ENCODE results near the gene ARHGAP24.
"Not testable (repeated sequence)": the region's sequence is repeated elsewhere in the genome, so short reads cannot be mapped to it uniquely, and the experiment has no call there.

Gene ARHGAP24

DNA sequence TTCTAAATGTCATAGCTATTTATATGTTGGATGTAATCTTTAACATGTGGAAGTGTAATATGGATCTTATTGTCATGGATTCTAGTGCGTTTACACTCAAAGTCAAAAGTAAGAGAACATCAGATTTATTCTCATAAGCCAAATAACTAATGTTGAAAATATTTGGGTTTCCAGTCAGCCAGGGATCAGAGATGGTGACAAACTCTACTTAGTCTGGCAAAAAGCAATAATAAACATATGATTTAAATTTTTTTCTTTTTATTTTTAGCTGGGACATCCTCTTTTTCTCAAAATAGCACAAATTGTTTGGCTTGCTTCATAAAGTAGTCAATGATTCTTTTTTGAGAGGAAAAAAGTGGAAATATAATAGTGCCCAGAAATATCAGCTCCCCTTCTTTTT, 392.3 kb downstream of the ARHGAP24 start:
- DNase-seq: no peak

DNA sequence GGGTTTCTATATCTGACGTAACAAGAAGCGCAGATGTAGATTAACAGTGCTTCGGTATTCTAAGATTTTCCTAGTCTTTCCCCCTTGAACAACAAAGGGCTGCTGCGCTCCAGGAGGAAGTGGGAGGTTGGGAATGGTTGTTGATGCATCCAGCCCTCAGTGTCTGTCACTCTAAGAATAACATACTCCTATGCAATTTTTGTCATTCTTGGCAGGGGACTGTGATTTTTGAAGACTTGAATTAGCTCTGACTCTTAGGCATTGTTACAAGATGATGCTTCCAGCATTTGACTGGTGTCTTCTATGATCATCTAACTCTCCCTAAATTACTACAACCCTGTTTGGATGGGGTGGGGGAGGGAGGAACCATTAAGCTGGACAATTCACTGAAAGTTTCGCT, 394.2 kb downstream of the ARHGAP24 start:
- no peak for DNase-seq

DNA sequence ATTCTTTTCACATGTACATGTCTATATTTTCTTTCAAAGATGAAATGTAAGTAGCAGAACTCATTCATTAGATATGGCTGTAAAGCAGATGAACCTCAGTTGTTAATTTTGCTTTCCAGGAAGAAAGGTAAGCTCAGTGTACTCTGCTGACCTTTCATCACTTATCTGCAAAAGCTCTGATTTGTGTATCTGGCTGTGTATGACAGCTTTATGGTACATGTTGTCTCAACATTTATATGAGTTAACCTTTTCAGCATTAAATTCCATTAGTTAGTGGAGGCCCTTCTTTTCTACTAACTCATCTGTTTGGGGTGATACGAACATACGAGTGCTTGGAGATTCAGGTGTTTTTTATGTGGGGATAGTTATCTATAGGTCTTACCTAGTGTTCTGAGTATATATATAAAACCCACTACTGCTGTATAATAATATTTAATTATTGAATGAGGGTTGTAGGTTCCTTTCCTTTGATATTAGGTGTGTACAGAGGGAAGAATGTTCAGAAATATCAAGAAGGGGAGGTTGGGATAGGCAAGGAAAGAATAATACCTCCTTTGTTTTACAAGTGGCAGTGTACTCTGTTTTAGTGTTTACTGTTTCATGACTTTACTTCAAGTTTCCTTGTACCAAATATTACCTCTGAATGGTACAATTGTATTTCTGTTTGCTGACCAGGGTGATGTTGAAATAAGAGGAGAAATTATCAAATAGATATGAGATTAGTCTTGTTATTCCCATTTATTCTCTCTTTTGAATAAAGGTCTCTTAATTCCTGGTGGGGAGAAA, 395.5 kb downstream of the ARHGAP24 start:
- DNase-seq: no peak

DNA sequence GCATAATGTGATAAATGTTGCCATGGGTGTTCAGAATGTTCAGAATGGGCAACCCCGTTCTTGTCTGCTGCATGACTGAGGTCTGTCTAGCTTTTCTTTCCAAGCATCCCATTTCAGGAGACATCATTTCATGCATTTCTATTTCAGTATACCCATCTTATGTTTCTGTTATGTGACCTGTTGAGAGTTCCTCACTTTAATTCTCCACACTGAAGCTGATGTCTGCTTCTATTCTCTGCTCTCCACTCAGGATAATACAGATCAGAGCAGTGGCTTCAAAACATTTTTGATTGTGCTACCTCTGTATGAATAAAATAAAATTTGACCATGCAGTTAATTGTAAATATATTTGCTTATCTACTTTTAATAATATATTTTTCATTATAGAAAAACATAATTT, 398.6 kb downstream of the ARHGAP24 start:
- DNase-seq: no peak

DNA sequence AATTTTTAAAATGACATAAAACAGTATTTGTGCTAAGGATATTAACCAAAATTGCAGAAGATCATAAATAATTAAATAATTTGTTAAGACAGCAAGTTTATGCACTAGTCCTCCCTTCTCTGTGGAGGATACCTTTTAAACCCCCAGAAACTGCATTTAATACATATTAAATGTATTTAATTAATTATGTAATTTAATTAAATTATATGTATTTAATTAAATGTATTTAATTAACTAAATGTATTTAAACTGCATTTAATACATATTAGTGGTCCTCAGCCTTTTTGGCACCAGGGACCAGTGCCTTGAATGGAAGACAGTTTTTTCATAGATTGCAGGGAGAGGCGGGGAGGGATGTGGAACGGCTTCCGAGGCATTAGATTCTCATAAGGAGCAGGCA, 404.6 kb downstream of the ARHGAP24 start:
- DNase-seq: no peak

DNA sequence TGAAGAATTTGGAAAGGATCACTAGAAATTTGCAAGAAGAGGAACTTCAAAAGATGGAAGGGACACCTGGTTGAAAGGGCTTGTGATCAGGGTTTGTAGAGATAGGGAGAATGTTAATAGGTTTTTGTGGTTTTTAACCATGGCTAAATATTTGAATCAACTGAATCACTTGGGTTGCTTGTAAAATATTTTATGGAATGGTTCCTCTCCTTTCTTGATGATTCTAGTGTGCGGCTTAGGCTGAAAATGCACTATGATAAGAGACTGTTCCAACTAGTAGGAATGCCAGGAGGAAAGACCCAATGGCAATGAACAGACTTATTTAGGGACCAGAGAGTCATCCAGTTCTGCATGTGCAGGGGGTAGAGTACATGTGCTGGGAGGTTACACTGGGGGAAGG, 408.2 kb downstream of the ARHGAP24 start:
- no peak for DNase-seq

DNA sequence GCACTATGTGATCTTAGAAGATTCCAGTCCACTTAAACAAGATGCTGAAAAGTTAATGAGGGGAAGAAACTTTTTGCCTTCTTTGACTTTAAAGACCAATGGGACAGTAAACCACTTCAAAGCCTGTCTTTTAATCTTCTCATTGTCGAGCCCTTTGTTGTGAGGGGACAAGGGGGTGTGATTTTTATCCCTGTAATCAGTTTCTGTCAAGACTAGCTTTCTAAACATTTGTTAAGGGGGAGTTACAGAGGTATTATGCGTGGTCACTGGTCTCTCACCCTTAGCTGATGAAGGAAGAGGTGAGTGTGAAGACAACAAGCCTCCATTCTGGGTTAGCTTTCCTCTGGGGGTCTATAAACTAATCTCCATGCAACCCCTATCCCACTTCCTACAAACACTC, 409.3 kb downstream of the ARHGAP24 start:
- DNase-seq: no peak

DNA sequence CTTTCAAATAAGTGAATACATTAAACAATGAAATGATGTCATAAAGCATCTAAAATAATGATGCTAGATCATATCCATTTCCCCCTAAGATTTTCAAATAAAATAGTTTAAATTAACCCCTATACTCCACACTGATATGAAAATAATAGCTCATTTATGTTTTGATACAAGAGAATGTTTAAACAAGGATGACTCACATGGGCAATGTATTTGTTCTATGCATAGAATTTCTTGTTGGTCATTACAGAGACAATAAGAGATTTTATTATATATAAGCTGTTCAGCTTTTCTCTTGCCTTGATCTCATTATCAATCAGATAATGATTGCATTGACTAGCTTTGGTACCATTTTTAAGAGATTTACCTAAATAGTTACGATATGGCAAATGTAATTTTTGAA, 411.7 kb downstream of the ARHGAP24 start:
- no peak for DNase-seq

DNA sequence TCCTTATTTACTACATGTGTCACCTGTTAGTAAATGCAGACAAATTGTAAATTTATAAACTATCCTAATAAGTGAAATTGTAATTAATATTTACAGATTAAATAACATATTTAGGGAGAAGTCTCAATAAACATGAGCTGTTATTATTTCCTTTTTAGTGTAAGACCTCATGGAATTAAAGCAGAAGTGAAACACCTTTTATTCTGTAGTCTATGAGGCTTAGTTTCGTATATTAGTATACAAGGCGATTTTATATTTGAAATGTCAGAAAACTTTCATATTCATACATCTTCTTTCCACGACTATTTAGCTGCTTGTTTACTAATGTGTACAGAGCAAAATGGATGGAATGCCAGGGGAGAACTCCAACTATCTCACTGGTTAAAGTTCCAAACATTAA, 414.4 kb downstream of the ARHGAP24 start:
- no peak for DNase-seq

DNA sequence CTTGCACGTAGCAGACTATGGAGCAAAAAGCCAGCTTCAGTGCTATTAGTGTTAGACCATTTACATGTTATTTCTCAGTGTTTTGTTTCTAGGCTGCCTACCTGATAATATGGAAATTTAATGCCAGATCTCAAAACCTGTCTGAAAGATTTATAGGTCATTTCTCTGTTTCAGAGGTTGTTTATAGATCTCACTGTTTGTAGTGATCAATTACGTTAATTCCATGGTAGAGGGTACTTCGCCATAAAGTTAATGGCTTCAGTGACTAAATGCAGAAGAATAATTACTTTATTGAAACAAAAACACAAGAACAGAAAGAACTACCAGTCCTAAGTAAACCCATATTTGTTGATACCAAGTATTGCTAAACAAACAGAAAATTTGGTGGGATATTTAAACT, 420.8 kb downstream of the ARHGAP24 start:
- no peak for DNase-seq

DNA sequence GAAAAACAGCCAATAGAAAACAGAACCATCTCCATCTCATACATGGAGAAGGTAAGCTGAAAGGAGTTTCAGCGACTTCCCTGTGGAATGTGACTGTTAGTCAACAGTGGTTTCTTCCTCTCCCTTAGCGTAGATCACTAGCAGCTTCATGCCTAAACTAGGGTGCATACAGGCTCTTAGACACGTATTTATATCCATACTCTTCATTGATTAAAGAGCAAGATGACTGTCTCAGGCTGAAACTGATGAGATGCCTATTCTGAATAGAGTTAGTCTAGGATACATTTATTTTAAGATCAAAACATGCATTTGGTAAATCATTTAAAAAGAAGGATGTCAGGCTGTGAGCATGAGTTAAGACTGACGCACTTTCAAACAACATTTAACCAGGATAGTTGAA, 423.3 kb downstream of the ARHGAP24 start:
- no peak for DNase-seq

DNA sequence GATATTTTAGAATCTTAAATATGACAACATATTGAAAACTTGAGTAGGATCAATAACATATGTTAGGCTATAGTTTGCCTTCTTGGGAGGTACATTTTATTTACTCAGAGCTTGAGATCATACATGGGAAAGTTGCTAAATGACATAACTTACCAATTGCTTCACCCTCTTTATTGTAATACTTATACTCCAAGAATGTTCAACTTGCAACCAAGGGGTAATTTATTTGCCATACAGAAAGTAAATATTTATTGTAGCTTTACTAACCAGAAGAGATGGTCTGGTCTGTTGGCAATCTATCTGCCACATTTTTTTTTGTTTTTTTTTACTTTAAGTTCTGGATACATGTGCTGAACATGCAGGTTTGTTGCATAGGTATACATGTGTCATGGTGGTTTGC, 426.6 kb downstream of the ARHGAP24 start:
- DNase-seq: no peak

DNA sequence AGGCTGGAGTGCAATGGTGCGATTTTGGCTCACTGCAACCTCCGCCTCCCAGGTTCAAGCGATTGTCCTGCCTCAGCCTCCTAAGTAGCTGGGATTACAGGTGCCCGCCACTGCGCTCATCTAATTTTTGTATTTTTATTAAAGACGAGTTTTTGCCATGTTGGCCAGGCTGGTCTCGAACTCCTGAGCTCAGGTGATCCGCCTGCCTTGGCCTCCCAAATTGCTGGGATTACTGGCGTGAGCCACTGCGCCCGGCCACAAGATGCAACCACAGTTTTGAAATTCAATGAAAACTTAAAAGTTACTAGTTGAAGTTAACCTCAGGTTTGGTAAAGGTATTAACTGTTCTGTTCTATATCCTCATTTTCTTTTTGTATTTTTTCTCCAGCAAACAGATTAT, 427.7 kb downstream of the ARHGAP24 start:
- not testable (repeated sequence) for DNase-seq

DNA sequence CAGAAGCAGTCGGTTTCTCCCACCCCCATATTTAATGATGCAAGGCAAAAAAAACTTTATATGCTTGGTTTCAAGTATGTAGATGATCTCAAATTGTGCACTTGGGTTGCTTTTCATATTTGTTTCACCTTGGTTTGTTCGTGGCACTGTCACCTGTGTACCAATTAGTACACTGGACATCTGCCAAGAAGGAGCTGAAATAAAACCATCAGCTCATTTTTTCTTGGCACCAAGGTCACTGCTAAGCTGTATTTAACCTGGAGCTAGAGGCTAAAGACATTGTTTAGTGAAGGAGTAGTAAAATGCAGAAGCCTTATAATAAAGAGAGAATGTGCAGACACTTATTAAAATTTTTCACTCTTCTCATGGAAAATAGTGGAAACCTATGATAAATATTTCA, 430.8 kb downstream of the ARHGAP24 start:
- no peak for DNase-seq

DNA sequence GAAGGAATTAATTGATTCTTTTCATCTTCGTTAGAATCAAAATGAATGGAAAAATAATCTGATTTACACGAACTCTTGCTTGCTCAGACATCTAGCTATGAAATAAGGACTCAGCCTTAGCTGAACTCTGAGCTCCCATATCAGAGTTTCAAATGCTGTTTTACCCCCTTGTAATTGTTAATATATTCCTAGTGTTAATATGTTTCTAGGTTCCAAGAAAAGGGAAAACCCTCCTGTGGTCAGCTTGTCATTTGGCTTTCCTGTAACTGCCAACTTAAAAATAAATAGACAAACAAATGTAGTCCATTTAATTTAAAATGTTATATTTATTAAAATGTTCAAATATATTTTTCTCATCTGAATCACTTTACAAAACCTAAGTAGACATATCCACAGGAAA, 432.1 kb downstream of the ARHGAP24 start:
- DNase-seq: no peak

DNA sequence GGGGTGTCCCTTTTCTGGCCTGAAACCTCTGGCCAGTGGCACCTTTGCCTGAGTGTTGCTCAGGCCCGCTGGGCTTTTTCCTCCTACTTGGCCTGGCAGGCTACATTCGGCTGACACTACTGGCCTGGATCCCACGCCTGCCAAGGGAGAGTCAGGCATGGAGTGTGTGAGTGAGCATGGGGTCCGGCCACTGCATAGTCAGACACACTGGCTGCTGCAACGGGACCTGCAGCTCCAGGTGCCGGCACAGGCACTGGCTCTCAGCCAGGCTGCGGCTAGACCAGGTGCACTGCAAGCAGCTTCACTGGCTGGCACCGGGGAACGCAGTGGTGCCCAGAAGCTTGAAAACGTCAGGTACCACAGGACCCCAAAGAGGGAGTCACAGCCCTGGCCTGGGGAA, 434.9 kb downstream of the ARHGAP24 start:
- DNase-seq: no peak

DNA sequence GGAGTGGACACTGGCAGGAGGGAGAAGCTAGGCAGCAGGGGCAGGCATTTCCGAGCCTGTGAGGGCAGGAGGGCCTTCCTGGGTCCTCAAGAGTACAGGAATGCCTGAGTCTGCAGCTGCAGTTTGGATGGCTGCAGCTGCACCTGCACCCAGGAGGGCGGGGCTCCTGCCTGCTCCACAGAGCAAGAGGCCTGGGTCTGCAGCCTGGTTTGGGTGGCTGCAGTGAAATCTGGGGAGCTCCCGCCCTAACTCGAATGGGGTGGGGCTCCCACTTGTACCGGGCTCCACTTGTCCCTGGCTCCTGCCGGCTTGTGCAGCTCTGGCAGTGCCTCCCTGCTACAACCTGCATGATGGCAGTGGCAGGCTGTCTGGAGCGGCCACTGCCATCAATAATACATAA, 436.0 kb downstream of the ARHGAP24 start:
- no peak for DNase-seq

DNA sequence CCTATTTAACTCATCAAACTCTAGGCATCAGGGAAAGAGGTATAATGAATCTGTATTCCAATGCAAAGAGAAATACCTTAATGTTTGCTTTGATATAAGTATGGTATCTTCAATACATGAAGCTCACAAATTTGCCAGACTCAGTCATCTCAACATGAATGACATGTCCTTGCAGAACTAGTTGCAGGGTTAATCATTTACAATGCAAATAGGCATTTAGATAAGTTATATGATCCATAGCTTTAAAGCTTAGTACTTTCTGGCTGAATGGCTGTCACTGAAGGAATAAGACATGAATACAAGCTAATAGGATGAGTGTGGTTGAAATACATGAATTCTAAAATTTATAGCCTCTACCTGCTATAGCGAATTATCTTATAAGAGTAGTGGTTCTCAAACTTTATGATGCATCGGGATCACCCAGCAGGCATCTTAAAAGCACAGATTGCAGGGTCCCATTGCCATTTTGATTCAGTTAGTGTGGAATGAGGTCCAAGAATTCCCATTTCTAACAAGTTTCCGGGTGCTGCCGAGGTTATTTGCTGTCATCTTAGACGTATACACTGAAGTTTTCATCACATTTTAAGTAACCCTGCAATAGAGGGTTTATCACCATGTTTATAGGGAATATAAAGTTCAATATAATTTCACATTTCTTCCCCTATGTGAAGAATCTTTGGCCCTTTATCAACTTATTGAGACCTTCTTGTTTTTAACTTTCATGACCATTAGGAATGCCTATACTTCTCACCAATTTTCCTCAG, 439.2 kb downstream of the ARHGAP24 start:
- DNase-seq: no peak

DNA sequence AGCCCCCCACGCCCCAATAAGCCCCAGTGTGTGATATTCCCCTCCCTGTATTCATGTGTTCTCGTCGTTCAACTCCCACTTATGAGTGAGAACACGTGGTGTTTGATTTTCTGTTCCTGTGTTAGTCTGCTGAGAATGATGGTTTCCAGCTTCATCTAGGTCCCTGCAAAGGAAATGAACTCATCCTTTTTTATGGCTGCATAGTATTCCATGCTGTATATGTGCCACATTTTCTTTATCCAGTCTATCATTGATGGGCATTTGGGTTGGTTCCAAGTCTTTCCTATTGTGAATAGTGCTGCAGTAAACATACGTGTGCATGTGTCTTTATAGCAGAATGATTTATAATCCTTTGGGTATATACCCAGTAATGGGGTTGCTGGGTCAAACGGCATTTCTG, 440.6 kb downstream of the ARHGAP24 start:
- DNase-seq: not testable (repeated sequence)

DNA sequence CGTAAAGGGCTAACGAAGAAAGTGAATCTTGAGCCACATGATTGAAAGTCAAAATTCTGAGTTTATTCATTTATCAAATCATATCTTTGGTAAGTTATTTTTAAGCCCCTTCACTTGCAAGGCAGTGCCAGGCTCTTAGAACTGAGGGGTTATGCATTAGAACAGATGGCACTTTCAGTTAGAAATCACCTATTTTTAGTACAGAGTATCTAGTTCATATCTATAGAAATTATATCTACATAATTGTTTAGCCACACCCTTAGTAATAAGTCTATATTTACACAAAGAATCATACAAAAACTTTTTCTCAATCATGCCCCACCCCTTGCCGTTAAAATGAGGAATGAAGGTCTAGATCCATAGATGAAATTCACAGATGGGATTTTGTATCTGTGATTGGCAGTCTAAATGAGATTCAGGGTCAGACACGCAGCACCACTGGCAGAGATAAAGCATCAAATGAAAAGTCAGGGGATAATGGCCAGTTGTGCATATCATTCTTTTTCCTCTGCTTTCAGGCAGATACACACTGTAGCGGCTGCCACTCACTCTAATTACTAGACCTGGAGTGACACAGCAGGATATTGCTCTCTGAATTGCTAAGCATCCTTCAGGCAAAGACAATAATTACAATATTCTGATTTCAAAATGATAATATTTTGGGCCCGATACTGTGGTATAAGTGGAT, 444.4 kb downstream of the ARHGAP24 start:
- DNase-seq: no peak

DNA sequence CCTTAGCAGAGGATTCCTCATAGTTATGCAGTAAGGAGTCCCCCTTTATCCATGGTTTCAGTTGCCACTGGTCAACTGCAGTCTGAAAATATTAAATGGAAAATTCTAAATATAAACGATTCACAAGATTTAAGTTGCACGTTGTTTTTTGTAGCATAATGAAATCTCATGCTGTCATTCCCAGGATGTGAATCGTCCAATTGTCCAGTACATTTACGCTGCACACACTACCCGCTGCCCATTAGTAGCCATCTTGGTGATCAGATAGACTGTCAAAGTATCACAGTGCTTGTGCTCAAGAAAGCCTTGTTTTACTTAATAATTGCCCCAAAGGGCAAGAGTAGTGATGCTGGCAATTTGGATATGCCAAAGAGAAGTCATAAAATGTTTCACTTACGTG, 450.1 kb downstream of the ARHGAP24 start:
- DNase-seq: no peak

DNA sequence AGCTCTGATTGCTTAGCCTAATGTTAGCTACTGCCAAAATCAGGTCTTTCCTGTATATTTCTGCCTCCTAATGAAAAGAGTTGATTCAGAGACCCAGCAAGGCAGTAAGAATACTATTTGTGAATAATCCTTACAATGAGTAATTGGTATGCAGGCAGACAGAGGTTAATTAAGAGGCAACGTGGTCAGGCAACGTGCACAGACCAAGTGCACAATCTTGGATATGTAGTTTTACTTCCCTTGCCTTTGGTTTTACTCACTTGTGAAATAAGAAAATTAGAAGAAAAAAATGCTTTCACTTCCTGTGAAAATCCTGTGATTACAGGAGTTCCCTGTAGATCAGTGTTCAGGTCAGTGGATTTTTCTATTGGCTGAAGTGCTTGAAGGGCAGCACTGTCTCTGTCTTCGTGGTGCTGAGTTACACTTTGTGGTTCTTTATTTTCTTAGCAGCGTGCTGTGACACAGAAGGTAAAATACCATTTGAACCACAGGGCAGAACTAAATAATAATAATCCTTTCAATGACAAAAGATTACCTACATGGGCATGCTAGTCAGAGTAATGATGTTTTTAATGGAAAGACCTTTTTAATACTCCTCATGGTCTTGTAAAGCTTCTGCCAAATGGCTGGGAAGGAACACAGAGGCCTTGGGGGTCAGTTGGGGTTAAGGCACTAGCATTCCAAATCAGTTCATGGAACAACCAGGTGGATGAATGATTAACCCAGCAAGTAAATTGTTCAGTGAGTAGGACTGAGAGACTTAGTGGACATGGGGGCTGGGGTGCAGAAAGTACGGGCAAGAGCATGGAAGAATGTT, 454.0 kb downstream of the ARHGAP24 start:
- DNase-seq: no peak

All from NCI-H1694 (cell line).